HepG2 (cell line): Measurements from ENCODE around the gene ANKRD13D. TPM values are rescaled to one million over a fixed set of nuclear protein-coding genes. Genes with fewer than 3 reads are reported as not detected.
A peak's percentile ranks its signal among the peaks of the same experiment; 100 is the strongest.

Experiments
- ARNT2 ChIP-seq: sonication (generic); formaldehyde crosslinking; IDR thresholded peaks from 2 replicates; pipeline ENCODE4 v1.8.0; 2022; ENCODE audit warnings: mild to moderate bottlenecking, low read depth, missing genetic modification reagents, moderate library complexity
- ATAD3A ChIP-seq: sonication (generic); formaldehyde crosslinking; IDR thresholded peaks from 2 replicates; pipeline ENCODE4 v1.4.0; 2020; ENCODE audit warnings: missing genetic modification reagents
- EED ChIP-seq: sonication (generic); formaldehyde crosslinking; IDR thresholded peaks from 2 replicates; pipeline ENCODE4 v1.5.0; 2020; ENCODE audit warnings: mild to moderate bottlenecking, missing genetic modification reagents
- HMGA1 ChIP-seq: sonication (generic); formaldehyde crosslinking; conservative IDR thresholded peaks from 2 replicates; pipeline ENCODE4 v1.4.0; 2020; ENCODE audit warnings: missing genetic modification reagents
- ISL2 ChIP-seq: sonication (generic); formaldehyde crosslinking; IDR thresholded peaks from 2 replicates; pipeline ENCODE4 v1.5.0; 2020; ENCODE audit warnings: missing genetic modification reagents
- KDM1A ChIP-seq: IDR thresholded peaks from 2 replicates; pipeline ENCODE4 v1.6.1; 2016; ENCODE audit warnings: missing compliant biosample characterization
- PAXIP1 ChIP-seq: sonication (generic); formaldehyde crosslinking; conservative IDR thresholded peaks from 2 replicates; pipeline ENCODE4 v1.4.0; 2020; ENCODE audit warnings: mild to moderate bottlenecking, missing genetic modification reagents, moderate library complexity
- POLR2G ChIP-seq: fragments of 200-400 bp; formaldehyde crosslinking; IDR thresholded peaks from 2 replicates; pipeline ENCODE4 v1.6.1; 2018; ENCODE audit warnings: mild to moderate bottlenecking, low read depth, low read length, moderate library complexity
- RFX1 ChIP-seq: fragments of 450-650 bp; IDR thresholded peaks from 2 replicates; pipeline ENCODE4 v1.6.1; 2017
- TEAD2 ChIP-seq: sonication (generic); formaldehyde crosslinking; IDR thresholded peaks from 2 replicates; pipeline ENCODE4 v1.9.0; 2021; ENCODE audit warnings: missing genetic modification reagents
- USF2 ChIP-seq, 2 experiments: sonication (generic) in 1 of 2; formaldehyde crosslinking in 1 of 2; IDR thresholded peaks; 2 replicates each; pipeline versions ENCODE4 v1.5.1 to v1.6.1; 2011 to 2020; ENCODE audit warnings: borderline replicate concordance in 1 of 2, low read depth in 1 of 2, low read length in 1 of 2, mild to moderate bottlenecking in 1 of 2, missing genetic modification reagents in 1 of 2, moderate library complexity in 1 of 2
- ZNF570 ChIP-seq: sonication (generic); formaldehyde crosslinking; IDR thresholded peaks from 2 replicates; pipeline ENCODE4 v1.4.0; 2020; ENCODE audit warnings: mild to moderate bottlenecking, missing genetic modification reagents, borderline replicate concordance
- ZNF644 ChIP-seq: IDR thresholded peaks from 2 replicates; pipeline ENCODE4 v1.6.1; 2016; ENCODE audit warnings: low read depth
- polyA plus RNA-seq, 8 experiments: library from polyadenylated mRNA; depleted of rRNA in 3 of 8; stranded (reverse) in 7 of 8; unstranded in 1 of 8; fragments of >200 nt; fragmentation: Illumina TruSeq in 4 of 8; extraction: Trizol in 4 of 8; gene quantifications; 2 replicates each; pipeline versions ENCODE4 v1.2.1 to v1.2.3, GENCODE V29; 2011 to 2016; ENCODE audit warnings: low read depth in 4 of 8, missing spikeins in 1 of 8, mixed read lengths in 1 of 8; ENCODE audit not compliant: insufficient read depth in 1 of 8
- total RNA-seq, 5 experiments: library from RNA; depleted of rRNA; stranded (reverse); fragments of >200 nt; fragmentation: Illumina TruSeq; extraction: Trizol; gene quantifications; 2 replicates each; pipeline ENCODE4 v1.2.3, GENCODE V29; 2016; ENCODE audit warnings: low read depth in 1 of 5
- TF ChIP-seq, protein P1 (sequence below): sonication (generic); formaldehyde crosslinking; IDR thresholded peaks from 2 replicates; pipeline ENCODE4 v1.5.1; 2020; ENCODE audit warnings: mild to moderate bottlenecking, missing genetic modification reagents, borderline replicate concordance

The ANKRD13D gene
- total and polyA plus RNA-seq, 2 of the 13 experiments (the other 11 are each of a cell fraction or from before 2014, with no cell fraction given), result 18.6 to 27.3 TPM

- no peak for TF ChIP-seq USF2 (IDR thresholded peaks at IDR 0.05; ENCODE audit: low read depth, low read length)
- TF ChIP-seq USF2 (CRISPR knock-in tag; IDR thresholded peaks at IDR 0.05; ENCODE audit: borderline replicate concordance), result no peak
- no peak for TF ChIP-seq TEAD2 (CRISPR knock-in tag)
- TF ChIP-seq POLR2G, result no peak
- TF ChIP-seq ISL2 (CRISPR knock-in tag), result no peak
- TF ChIP-seq ZNF644 (CRISPR knock-in tag), result no peak
- no peak for TF ChIP-seq EED (CRISPR knock-in tag)
- 0 out of 2 replicates have a peak, but pooled peaks have one; percentile 34 for TF ChIP-seq KDM1A (CRISPR knock-in tag)
- no peak for TF ChIP-seq RFX1
- TF ChIP-seq PAXIP1 (CRISPR knock-in tag), result no peak
- TF ChIP-seq, protein P1, sequence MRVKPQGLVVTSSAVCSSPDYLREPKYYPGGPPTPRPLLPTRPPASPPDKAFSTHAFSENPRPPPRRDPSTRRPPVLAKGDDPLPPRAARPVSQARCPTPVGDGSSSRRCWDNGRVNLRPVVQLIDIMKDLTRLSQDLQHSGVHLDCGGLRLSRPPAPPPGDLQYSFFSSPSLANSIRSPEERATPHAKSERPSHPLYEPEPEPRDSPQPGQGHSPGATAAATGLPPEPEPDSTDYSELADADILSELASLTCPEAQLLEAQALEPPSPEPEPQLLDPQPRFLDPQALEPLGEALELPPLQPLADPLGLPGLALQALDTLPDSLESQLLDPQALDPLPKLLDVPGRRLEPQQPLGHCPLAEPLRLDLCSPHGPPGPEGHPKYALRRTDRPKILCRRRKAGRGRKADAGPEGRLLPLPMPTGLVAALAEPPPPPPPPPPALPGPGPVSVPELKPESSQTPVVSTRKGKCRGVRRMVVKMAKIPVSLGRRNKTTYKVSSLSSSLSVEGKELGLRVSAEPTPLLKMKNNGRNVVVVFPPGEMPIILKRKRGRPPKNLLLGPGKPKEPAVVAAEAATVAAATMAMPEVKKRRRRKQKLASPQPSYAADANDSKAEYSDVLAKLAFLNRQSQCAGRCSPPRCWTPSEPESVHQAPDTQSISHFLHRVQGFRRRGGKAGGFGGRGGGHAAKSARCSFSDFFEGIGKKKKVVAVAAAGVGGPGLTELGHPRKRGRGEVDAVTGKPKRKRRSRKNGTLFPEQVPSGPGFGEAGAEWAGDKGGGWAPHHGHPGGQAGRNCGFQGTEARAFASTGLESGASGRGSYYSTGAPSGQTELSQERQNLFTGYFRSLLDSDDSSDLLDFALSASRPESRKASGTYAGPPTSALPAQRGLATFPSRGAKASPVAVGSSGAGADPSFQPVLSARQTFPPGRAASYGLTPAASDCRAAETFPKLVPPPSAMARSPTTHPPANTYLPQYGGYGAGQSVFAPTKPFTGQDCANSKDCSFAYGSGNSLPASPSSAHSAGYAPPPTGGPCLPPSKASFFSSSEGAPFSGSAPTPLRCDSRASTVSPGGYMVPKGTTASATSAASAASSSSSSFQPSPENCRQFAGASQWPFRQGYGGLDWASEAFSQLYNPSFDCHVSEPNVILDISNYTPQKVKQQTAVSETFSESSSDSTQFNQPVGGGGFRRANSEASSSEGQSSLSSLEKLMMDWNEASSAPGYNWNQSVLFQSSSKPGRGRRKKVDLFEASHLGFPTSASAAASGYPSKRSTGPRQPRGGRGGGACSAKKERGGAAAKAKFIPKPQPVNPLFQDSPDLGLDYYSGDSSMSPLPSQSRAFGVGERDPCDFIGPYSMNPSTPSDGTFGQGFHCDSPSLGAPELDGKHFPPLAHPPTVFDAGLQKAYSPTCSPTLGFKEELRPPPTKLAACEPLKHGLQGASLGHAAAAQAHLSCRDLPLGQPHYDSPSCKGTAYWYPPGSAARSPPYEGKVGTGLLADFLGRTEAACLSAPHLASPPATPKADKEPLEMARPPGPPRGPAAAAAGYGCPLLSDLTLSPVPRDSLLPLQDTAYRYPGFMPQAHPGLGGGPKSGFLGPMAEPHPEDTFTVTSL (CRISPR knock-in tag), result no peak
- no peak for TF ChIP-seq HMGA1 (CRISPR knock-in tag)
- no peak for TF ChIP-seq ZNF570 (CRISPR knock-in tag)
- no peak for TF ChIP-seq ATAD3A
- TF ChIP-seq ARNT2 (CRISPR knock-in tag), result no peak
- TF ChIP-seq, all 625 proteins: peak for 5
Measured at GRCh38 chr11:67268081-67268961, 20.8 kb upstream of the ANKRD13D start (continued).
